NCI-H1092 treated with DMSO at 0.1 percent for 48 hours (cell line): ENCODE measurements around the gene SEZ6L.

Experiments used
- DNase-seq: peaks from one replicate; lab custom pipeline; 2025; lab: John Stamatoyannopoulos, UW

Gene SEZ6L

GRCh38 chr22:26334232-26334631, 165.0 kb downstream of the SEZ6L start:
- no peak for DNase-seq

- DNase-seq, result no peak
These were observed 167.5 kb downstream of the SEZ6L start for GRCh38 chr22:26336773-26337172.

- DNase-seq, result no peak
These were observed 170.5 kb downstream of the SEZ6L start for GRCh38 chr22:26339755-26340154.

GRCh38 chr22:26342745-26343410, 173.6 kb downstream of the SEZ6L start:
- no peak for DNase-seq

- no peak for DNase-seq
These were observed 176.2 kb downstream of the SEZ6L start for GRCh38 chr22:26345496-26345895.

GRCh38 chr22:26348810-26349526, 179.7 kb downstream of the SEZ6L start:
- DNase-seq, result no peak

- no peak for DNase-seq
These were observed 185.4 kb downstream of the SEZ6L start for GRCh38 chr22:26354707-26355106.

GRCh38 chr22:26357281-26357680, 188.0 kb downstream of the SEZ6L start:
- DNase-seq, result no peak

GRCh38 chr22:26357813-26358212, 188.6 kb downstream of the SEZ6L start:
- DNase-seq, result no peak

- no peak for DNase-seq
These were observed 189.9 kb downstream of the SEZ6L start for GRCh38 chr22:26359156-26359555.

- peak; percentile 75 for DNase-seq
These were observed 191.1 kb downstream of the SEZ6L start for GRCh38 chr22:26360169-26360885.

- DNase-seq, result no peak
These were observed 193.2 kb downstream of the SEZ6L start for GRCh38 chr22:26362471-26362870.

- peak; percentile 55 for DNase-seq
These were observed 195.1 kb downstream of the SEZ6L start for GRCh38 chr22:26364066-26365015.

- peak; percentile 23 for DNase-seq
These were observed 198.4 kb downstream of the SEZ6L start for GRCh38 chr22:26367402-26368245.

GRCh38 chr22:26372890-26373289, 203.6 kb downstream of the SEZ6L start:
- DNase-seq, result no peak

GRCh38 chr22:26374391-26375026, 205.2 kb downstream of the SEZ6L start:
- peak; percentile 63 for DNase-seq

- DNase-seq, result no peak
These were observed 208.0 kb downstream of the SEZ6L start for GRCh38 chr22:26377170-26377830.

GRCh38 chr22:26380072-26380830, 211.0 kb downstream of the SEZ6L start:
- DNase-seq, result no peak

- DNase-seq, result no peak
These were observed 213.5 kb downstream of the SEZ6L start for GRCh38 chr22:26382782-26383181.
